Measurements from ENCODE around the gene ITGB7.
"Not testable (repeated sequence)": the region's sequence is repeated elsewhere in the genome, so short reads cannot be mapped to it uniquely, and the experiment has no call there.

ITGB7 gene

GRCh38 chr12:53178803-53179202 lies 28.2 kb downstream of the ITGB7 start:
- not testable (repeated sequence) for DNase-seq (ENCODE audit: low spot score)

- not testable (repeated sequence) for DNase-seq (ENCODE audit: low spot score)
Observed at GRCh38 chr12:53177447-53177846, 29.6 kb downstream of the ITGB7 start.

GRCh38 chr12:53176750-53177149 lies 30.3 kb downstream of the ITGB7 start:
- no peak for DNase-seq (ENCODE audit: low spot score)

- DNase-seq (ENCODE audit: low spot score), result no peak
Observed at GRCh38 chr12:53174881-53175491, 32.1 kb downstream of the ITGB7 start.

- DNase-seq (ENCODE audit: low spot score), result no peak
Observed at GRCh38 chr12:53173085-53173715, 33.9 kb downstream of the ITGB7 start.

- no peak for DNase-seq (ENCODE audit: low spot score)
Observed at GRCh38 chr12:53172352-53172751, 34.7 kb downstream of the ITGB7 start.

- no peak for DNase-seq (ENCODE audit: low spot score)
Observed at GRCh38 chr12:53171725-53172329, 35.2 kb downstream of the ITGB7 start.

- no peak for DNase-seq (ENCODE audit: low spot score)
Observed at GRCh38 chr12:53170876-53171724, 36.0 kb downstream of the ITGB7 start.

- DNase-seq (ENCODE audit: low spot score), result no peak
Observed at GRCh38 chr12:53170215-53170614, 36.8 kb downstream of the ITGB7 start.

- no peak for DNase-seq (ENCODE audit: low spot score)
Observed at GRCh38 chr12:53169644-53170043, 37.4 kb downstream of the ITGB7 start.

GRCh38 chr12:53166837-53167236 lies 40.2 kb downstream of the ITGB7 start:
- DNase-seq (ENCODE audit: low spot score), result no peak

- DNase-seq (ENCODE audit: low spot score), result not testable (repeated sequence)
Observed at GRCh38 chr12:53163008-53163407, 44.0 kb downstream of the ITGB7 start.

GRCh38 chr12:53161119-53161911 lies 45.7 kb downstream of the ITGB7 start:
- no peak for DNase-seq (ENCODE audit: low spot score)

- DNase-seq (ENCODE audit: low spot score), result no peak
Observed at GRCh38 chr12:53160673-53161072, 46.4 kb downstream of the ITGB7 start.

- DNase-seq (ENCODE audit: low spot score), result no peak
Observed at GRCh38 chr12:53160000-53160399, 47.1 kb downstream of the ITGB7 start.

- peak; percentile 89 for DNase-seq (ENCODE audit: low spot score)
Observed at GRCh38 chr12:53159195-53159839, 47.7 kb downstream of the ITGB7 start.

GRCh38 chr12:53152390-53152789 lies 54.7 kb downstream of the ITGB7 start:
- DNase-seq (ENCODE audit: low spot score), result no peak

GRCh38 chr12:53151039-53151438 lies 56.0 kb downstream of the ITGB7 start:
- DNase-seq (ENCODE audit: low spot score), result no peak

- no peak for DNase-seq (ENCODE audit: low spot score)
Observed at GRCh38 chr12:53147653-53148052, 59.4 kb downstream of the ITGB7 start.

GRCh38 chr12:53147181-53147580 lies 59.9 kb downstream of the ITGB7 start:
- DNase-seq (ENCODE audit: low spot score), result no peak
